Measurements from ENCODE around the gene SIK3.
A peak's percentile ranks its signal among the peaks of the same experiment; 100 is the strongest.

SIK3 gene

GRCh38 chr11:116888884-116889549 is 209.2 kb downstream of the SIK3 start:
- no peak for DNase-seq

- no peak for DNase-seq
Observed at GRCh38 chr11:116888024-116888423, 210.2 kb downstream of the SIK3 start.

DNA sequence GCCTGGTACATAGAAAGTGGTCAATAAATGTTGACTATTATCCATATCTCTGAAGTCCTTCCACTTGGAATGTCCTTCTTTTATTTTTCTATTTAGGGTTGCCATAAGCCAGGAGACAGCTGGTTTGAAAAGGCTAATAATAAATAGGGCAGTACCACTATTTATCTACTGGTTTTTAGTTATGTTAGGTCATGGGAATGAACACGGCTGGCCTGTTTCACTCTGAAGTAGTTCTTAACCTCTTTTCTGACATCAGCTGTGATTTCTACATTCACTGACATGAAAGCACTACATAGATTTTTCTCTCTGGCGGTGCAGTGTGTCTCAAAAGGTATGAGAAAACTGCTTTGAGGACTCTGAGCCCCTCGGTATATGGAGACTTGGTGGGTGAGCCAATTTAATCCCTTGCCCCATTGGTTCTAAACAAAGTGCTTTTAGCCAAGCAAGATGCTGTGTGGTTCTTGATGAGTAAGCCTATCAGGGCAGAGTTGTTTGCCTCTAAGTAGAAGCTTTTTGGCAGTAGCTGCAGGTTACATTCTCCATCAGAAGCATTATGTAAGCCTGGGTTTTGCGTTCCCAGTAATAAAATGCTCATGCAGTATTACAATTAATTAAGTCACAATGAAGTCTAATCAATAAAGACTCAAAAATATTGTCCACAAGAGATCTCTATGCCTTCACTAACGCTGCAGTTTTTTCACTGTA is 212.1 kb downstream of the SIK3 start:
- no peak for DNase-seq

GRCh38 chr11:116882386-116882785 is 215.8 kb downstream of the SIK3 start:
- no peak for DNase-seq

DNA sequence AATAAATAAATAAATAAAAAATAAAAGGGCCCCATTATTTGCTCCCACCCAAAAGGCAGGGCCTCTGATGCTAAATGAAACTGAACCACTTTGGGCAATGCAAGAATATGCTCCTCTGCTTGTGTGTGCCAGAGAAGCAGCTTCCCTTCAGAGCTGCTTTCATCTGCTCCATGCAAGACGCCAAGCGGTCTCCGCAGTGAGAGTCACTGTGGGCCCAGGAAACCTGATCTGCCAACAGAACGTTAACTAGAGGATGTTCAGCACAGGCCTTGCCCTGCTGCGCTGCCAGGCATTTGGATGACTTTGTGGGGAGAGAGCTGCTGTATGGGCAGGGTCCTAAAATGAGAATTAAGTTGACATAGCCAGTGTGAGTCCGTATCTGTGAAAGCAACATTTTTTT is 217.1 kb downstream of the SIK3 start:
- DNase-seq, result no peak

GRCh38 chr11:116879800-116880625 is 218.2 kb downstream of the SIK3 start:
- peak; percentile 89 for DNase-seq

DNA sequence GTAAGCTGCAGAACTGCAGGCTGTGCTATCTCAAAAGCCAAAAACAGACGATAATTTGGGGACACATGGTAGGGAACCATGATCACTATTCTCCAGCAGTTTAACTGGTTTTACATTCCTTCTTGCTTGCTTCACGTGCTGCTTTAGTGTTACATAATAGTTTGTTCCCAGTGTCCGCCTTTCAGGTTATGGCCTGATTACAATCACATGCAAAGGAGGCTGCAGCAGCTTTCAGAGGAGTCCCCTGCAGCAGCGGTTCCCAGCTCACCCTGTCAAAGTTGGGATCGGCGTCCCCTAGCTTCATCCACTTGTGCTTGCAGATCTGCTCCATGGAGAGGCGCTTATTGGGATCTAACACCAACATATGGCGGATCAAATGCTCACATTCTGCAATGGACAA is 221.6 kb downstream of the SIK3 start:
- DNase-seq, result no peak

- DNase-seq, result no peak
Observed at GRCh38 chr11:116875194-116875593, 223.0 kb downstream of the SIK3 start.

DNA sequence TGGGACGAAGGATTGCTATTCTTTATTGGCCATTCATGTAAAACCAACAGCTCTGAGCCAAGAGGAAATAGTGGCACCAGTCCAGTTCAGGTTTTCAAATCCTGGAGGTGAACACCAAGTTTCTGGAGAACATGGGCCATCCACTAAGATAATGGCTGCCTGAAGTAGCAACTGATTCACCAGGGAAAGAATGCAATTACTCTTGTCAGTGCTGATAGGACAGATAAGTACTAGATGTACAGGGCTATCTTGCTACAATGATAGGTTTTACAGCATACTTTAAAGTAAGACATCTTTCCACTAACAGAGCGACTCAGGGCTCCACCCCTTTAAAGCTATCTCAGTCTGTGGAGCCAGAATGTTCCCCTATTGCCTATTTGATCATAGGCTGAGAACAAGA is 224.0 kb downstream of the SIK3 start:
- no peak for DNase-seq

DNA sequence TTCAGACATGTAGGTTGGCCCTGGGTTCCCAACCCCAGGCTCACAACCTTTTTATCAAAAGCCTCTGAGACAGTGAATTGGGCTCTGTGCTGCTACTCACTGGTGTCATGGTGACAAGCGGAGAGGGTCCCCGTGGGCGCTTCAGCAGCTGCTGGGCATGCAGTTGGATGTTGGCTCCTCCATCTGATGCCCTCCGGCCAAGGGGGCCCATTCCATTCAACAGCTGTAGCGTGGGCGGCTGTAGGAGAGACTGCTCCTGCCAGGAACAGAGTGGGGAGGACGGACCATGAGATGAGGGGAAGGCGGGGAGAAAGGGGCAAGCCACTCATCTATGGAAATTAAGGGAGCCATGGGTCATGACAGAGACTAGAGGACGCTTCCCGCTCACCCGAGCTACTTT is 224.8 kb downstream of the SIK3 start:
- no peak for DNase-seq

DNA sequence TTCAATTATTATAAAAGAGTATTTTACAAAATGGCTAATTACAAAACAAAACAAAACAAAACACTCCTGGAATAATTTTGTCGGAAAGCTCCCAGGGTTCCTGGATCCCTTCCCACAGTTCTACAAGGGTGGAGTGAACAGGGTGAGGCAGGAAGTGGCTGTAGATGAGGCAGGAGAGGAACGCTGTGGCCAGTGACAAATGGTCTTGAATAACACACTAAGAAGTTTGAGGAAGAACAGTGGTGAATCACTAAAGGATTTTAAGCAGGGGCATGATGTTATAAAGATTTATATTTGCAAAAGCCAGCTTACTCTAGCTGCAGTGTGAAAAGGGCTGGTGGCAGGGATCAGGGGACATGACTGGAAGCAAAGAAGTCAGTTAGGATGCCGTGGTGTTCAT is 227.0 kb downstream of the SIK3 start:
- no peak for DNase-seq

- no peak for DNase-seq
Observed at GRCh38 chr11:116870054-116870453, 228.2 kb downstream of the SIK3 start.

- no peak for DNase-seq
Observed at GRCh38 chr11:116869610-116870009, 228.6 kb downstream of the SIK3 start.

GRCh38 chr11:116868066-116868465 is 230.2 kb downstream of the SIK3 start:
- DNase-seq, result no peak

DNA sequence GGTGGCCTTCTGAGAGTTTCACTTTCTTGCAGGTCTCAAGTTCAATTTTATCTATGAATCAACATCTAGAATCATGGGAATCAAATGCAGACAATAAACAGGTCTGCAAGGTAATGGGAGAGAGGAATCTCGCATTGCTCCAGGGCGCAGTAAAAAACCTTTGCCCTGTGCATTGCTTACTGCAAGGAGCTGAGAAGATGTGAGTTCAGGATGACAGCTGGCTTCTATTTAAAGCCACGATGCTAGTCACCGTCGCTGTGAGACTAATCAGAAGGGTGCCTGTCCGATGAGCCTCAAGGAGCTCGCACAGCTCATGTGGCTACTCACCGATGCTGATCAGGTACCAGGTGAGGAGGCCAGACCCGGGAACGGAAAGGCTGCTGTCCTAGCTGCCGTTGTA is 230.6 kb downstream of the SIK3 start:
- no peak for DNase-seq

- no peak for DNase-seq
Observed at GRCh38 chr11:116866804-116867455, 231.3 kb downstream of the SIK3 start.

DNA sequence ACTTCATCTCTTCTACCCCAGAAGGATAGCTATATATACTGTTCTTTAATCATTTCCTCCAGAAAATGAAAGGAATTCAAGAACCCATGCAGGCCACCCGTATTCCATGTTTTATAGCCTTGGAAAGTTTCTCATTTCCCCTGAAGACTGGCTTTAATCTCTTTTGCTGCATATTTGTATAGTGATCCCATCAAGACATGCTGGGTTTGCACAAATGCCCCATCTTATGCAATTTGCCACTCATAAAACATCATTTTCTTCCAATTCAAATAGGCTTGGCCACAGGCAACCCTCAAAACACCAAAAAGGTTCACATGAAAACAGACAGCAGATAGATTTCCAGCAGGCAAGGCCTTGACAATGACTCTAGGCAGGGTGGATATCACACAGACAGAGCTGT is 232.5 kb downstream of the SIK3 start:
- no peak for DNase-seq

GRCh38 chr11:116864531-116864930 is 233.7 kb downstream of the SIK3 start:
- DNase-seq, result no peak

DNA sequence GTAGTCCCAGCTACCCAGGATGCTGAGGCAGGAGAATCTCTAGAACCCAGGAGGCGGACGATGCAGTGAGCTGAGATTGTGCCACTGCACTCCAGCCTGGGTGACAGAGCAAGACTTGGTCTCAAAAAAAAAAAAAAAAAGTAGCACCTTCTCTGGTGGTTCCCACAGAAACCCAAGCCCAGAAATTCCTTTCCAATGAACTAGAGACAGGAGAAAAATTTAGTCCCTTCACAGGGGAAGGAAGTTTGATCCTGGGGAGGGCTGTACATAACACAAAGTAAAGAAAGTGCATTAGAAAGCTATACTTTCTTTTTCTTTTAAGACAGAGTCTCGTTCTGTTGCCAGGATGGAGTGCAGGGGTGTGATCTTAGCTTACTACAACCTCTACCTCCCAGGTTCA is 235.3 kb downstream of the SIK3 start:
- DNase-seq, result no peak

GRCh38 chr11:116862185-116862584 is 236.0 kb downstream of the SIK3 start:
- no peak for DNase-seq

GRCh38 chr11:116861539-116861938 is 236.7 kb downstream of the SIK3 start:
- DNase-seq, result no peak

DNA sequence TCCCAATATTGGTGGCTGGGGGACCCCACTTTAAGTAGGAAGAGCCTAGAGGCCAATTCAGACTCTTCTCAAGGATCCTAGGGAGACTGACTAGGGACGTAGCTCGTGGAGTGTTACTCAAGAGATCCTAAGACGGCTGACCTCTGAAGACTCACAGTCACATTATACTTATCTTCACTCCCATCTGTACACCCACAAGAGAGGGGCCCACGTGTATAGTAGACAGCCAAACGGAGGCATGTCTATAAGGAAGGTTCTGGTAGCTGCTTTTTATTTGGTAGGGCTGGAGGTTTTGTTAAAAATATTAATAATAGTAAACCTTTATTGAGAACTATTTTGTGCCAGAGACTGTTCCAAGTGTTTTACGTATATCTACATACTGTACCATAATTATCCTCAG is 237.9 kb downstream of the SIK3 start:
- DNase-seq, result no peak

DNA sequence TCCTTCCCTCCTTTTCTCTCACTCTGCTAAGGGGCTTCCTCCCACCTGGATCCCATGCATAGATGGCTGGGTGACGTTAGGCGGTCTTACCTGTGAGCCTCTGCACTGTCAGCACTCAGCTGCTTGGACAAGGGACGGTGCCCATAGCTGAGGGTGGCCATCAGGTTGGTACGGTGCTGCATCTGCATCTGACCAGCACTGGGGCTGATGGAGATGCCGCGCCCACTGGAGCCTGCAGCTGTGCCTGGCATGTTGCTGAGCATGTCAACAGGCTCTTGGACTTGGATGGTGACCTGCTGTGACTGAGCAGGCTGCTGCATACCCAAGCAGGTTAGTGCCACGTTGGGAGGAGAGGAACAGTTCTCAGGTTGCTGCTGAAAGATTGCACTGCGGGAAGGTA is 239.1 kb downstream of the SIK3 start:
- no peak for DNase-seq

DNA sequence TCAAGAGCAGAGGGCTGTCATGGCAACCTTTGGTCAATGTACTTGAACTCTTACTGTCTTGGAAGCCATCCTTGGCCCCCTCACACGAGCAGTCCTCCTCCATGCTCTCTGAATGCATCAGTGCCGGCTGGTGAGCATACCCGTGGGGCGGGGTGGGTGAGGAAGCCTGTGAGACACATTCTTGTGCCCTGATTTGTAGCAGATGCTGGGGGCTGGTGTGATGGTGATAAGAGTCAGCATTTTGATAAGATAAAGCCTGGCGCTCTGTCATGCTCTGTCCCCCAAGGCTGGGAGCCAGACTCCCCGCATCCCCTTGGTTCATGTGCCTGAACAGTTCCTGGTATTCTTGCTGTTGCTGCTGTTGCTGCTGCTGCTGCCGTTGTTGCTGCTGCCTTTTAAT is 240.3 kb downstream of the SIK3 start:
- no peak for DNase-seq
